Right renal cortex interstitium (tissue), 3 donors: ENCODE data around the gene CDC16. TPM values are rescaled to one million over a fixed set of nuclear protein-coding genes. Genes with fewer than 3 reads are reported as not detected.
"Not testable (repeated sequence)": the region's sequence is repeated elsewhere in the genome, so short reads cannot be mapped to it uniquely, and the experiment has no call there.

ENCODE experiments used
- DNase-seq, 3 donors: peaks; one replicate each; pipeline ENCODE4 v3.0.0-alpha.2; 2013; ENCODE audit warnings: low read depth in 3 of 3, low spot score in 2 of 3
- polyA plus RNA-seq, 3 donors: library from polyadenylated mRNA; unstranded; fragments of 120-200 nt; gene quantifications; one replicate each; pipeline ENCODE4 v1.2.1, GENCODE V29; 2013; ENCODE audit not compliant: insufficient read length in 3 of 3

Gene CDC16
- polyA plus RNA-seq, 3 donors, result 108 to 200 (median 114) TPM

DNA sequence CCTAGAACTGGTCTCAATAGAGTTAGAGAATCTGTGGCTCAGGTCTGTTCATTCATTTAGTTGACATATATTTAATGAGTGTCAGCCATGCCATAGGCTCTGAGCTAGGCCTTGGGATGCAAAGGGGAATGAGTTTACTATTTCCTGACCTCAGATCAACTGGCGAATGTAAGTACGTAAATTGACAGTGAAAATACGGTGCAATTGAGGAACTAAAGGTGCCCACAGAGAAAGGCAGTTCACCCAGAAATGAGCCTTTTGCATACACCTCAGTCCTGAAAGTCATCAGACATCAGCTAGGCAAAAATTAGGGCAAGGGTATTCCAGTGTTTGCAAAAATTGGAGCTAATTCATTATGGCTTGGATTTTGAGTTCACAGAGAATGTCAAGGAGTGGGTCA is 26.1 kb downstream of the CDC16 start:
- no peak for DNase-seq

DNA sequence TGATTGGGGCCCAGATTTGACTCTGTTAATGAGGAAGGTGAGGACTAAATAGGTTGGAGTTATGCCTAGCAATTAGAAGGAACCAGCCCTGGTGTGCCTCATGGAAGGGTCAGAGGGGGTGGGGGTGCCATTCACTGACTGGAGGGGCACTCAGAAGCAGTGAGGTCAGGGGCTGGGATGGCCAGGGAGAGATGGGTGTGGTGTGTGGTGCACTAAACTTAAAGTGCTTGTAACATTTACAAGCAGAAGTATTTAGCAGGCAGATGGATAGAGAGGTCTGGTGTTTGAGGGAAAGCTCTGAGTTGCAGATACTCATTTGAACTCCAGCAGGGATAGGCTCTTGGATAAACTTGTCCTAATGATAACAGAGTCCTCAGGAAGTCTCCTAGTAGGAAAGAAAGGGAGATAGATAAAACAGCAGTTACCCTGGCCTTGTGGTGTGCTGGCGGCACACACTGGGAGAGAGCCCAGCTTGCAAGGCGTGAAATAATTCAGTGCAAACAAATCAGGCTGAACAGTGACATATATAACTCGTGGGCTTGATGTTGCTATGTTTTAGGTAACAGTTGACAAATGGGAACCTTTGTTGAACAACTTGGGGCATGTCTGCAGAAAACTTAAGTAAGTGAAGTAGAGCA is 26.8 kb downstream of the CDC16 start:
- no peak for DNase-seq

DNA sequence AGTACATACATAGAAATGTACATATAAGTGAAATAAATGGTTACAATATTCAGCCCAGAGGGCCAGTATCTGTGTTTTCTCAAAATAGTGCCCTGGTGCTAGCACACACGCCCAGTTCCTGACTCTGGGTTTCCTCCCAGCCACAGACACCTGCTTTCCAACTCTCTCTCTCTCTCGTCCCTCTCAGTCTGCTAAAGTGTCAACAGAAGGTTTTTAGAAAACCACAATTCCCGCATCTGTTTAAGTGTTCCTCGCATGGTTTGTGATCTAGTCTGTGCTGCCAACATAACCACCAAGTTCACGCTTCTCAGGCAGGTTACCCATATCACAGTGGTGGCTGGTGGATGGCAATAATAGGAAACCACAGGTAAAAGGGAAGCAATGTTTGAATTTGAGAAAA is 28.9 kb downstream of the CDC16 start:
- DNase-seq, result no peak

DNA sequence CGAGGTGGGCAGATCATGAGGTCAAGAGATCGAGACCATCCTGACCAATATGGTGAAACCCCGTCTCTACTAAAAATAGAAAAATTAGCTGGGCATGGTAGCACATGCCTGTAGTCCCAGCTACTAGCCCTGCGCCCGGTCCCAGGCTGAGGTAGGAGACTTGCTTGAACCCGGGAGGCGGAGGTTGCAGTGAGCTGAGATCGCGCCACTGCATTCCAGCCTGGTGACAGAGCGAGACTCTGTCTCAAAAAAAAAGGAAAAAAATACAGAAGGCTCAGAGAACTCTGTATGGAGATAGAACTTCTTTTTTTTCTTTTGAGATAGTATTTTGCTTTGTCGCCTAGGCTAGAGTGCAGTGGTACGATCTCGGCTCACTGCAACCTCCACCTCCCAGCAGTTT is 29.6 kb downstream of the CDC16 start:
- not testable (repeated sequence) for DNase-seq

DNA sequence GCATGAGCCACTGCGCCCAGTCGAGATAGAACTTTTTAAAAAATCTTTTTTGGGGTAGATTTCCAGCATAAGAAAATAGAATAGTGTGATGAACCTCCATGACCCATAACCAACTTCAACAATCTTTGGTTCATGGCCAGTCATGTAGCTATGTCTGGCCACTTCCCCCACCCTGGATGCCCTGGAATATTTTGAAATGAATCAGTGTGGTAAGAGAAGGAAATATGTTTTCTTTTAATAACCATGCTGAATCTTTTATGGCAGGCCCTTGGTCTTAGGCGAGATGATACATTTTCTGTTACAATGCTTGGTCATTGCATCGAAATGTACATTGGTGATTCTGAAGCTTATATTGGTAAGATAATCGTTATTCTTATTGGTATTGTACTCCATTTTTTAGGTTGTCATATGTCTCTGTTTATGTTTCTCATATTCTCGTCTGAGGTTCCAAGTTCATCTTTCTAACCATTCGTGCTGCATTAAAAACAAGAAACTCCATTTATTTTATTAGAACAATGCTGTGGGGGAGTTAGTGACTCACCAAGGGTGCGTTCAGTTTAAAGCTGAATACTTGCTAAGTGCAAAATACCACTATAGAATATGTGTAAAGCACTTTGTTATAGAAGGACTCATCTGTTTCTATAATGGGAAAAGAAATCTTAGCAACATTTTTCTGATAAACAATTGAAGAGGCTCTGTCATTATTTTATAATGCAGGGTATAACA is 30.4 kb downstream of the CDC16 start:
- DNase-seq, result no peak

DNA sequence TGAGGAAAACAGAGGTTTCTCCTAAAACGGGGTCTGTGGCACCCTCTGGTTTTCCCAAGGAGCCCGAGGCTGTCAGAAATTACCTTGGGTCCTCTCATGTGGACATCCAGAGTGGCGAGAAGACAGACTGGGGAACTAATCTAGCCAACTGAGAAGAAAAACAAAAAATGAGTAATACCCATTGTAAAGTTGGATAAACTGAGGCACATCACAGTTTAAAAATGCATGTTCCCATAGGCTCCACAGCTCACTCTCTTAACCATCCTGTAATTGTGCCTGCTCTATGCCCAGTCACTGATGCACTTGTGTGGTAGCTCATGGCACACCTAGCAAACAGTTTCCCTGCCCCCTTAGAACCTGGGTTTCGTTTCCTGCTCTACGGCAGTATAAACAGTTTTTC is 31.5 kb downstream of the CDC16 start:
- DNase-seq, result no peak

DNA sequence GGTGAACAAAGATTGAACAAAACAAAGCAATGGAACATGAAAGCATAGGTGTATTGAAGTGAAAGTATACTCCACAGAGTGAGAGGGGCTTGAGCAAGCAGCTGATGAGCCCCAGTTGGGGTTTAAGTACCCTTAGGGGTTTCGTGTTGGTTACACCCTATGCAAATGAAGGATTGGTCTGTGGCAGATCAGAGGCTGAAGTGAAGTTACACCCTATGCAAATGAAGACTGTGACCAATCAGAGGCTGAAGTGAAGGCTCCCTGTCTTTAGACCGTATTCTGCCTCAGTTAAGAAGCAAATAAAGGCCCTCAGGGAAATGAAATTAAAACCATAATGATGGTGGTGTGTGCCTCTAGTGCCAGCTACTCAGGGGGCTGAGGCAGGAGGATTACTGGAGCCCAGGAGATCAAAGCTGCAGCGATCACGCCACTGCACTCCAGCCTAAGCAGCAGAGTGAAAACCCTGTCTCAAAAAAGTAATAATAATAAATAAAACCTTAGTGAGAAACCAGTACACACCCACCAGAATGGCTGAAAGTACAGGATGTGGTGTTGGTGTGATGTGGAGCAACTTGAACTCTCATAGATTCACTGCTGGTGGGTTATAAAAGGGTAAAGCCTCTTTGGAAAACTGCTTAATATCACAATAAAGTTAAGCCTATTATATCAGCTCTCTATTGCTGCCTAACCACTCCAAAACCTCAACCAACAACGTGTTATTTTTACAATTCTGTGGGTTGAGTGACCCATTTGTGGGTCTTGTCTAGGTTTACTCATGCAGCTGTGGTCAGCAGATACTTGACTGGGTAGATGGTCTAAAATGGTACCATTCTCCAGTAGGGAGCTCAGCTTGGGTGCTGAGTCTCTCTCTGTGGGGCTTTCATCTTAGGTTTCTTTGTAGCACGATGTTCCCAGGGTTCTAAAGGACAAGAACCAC is 33.9 kb downstream of the CDC16 start:
- DNase-seq, result no peak

DNA sequence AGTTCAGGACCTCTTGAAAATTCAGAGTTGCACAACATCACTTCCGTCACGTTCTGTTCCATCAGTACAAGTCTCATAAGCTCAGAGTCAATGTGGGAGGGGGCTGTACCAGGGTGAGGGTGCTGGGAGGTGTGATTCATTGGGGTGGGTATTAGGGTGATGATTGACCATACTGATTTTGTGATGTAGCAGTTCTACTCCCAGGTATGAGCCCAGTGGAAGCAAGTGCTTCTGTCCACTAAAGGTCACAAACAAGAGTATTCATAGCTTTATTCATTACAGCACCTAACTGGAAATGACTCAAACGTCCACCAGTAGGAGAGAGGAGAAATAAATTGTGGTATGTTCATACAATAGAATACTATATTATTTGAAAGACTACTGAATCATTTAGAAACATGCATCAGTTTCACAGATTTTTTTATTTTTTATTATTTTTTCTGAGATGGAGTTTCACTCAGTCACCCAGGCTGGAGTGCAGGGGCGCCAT is 34.6 kb downstream of the CDC16 start:
- no peak for DNase-seq

DNA sequence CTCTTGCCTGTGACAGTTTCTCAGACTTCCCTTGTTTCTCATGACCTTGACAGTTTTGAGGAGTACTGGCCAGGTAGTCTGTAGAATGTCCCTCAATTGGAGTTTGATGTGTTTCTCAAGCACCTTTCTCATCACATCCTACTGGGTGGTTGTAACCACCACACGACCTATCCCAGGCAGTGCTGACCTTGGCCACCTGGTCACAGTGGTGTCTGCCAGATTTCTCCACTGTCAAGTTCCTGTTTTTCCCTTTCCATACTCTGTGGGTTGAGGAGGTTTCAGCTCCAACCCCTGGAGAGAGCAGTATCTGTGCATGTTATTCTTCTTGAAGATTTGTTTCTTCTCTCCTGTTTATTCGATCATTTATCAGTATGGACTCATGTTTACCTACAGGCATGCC is 38.3 kb downstream of the CDC16 start:
- DNase-seq, result no peak

DNA sequence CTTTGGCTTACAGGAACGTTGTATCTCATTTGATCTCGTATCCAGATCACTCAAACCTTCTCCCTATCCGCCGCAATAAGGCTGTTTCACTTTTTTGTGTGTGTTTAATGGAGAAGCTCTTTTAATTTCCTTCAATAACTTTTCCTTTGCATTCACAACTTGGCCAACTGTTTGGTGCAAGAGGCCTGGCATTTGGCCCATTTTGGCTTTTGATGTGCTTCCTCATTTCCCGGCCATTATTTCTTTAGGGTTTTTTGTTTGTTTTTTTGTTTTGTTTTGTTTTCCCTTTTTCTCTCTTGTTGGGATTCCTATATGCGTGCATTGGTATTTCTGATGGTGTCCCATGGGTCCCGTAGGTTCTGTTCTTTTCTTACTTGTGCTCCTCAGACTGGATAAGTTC is 40.6 kb downstream of the CDC16 start:
- no peak for DNase-seq

DNA sequence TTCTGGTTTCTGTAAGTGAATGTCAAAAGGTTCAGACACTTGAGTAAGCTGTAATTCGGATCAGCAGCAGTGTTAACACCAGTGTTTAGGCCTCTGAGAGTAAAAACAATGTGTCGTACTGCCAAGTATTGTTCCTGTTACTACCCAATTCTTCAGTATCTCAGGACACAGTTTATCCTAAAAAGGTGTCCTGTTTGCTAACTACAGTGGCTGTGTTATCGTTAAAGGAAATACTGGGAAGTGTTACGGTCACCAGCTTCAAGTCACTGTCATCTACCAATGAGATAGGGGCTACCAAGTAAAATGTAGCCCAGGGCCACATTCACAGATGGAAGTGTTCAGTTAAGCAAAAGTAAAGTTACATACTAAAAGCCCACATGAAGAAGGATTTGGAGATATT is 44.4 kb downstream of the CDC16 start:
- DNase-seq, result no peak

DNA sequence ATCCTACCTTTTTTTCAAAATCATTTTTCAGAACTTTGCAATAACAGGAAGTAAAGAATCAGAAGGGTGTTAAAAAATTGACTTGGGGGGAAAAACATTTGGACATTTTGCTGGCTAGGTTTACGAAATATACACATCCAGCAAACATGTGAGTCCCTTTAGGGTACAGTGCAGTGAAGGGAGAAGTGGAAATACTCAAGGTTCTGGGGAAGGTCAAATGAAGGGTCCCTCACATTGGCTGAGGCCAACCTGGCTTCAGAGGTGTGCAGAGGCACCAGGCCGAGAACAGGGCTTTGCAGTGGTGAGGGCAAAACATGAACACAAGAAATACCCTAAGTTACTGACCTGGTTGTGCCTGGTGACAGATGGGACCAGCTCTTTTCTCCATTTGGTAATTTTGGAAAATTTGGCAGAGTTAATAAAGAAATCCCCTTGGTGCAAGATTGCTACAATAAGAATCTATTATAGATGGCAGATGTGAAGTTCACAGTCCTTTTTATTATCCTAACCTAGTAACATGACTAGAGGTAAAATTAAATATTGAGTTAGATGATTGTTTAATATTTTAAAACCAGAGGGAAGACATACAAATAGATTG is 45.2 kb downstream of the CDC16 start:
- DNase-seq, result no peak

DNA sequence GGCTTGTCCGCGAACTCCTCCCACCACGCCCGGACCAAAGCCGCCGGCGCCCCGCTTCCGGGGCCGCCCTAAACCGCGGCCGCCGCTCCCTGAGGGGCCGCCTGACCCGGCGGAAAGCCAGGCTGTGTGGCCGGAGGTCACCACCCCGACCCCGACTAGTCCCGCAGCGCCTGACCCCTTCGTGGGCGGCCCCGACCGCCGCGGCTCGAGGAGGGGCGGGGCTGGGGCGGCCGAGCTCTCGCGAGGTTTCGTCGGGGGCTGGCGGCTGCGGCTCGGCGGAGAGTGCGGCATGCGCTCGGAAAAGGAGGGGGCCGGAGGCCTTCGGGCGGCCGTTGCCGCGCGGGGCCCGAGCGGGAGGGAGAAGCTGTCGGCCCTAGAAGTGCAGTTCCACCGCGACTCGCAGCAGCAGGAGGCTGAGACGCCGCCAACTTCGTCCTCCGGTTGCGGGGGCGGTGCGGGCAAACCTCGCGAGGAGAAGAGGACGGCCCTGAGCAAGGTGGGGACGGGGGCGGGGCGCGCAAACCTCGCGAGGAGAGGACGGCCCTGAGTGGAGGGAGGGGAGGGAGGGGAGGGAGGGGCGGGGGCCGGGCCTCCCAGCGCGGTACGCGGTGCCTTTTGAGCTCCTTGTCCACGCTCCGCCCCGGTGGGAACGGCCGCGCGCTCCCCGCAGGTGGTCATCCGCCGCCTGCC is 46.8 kb downstream of the CDC16 start, which contains the start of gene UPF3A:
Gene UPF3A, plus strand, starts transcription at position 251 of the 690 bp plus-strand sequence. Its CDS starts 39 bp downstream, at position 290.
- DNase-seq, result peak; percentile 75 to 94 (median 86)

DNA sequence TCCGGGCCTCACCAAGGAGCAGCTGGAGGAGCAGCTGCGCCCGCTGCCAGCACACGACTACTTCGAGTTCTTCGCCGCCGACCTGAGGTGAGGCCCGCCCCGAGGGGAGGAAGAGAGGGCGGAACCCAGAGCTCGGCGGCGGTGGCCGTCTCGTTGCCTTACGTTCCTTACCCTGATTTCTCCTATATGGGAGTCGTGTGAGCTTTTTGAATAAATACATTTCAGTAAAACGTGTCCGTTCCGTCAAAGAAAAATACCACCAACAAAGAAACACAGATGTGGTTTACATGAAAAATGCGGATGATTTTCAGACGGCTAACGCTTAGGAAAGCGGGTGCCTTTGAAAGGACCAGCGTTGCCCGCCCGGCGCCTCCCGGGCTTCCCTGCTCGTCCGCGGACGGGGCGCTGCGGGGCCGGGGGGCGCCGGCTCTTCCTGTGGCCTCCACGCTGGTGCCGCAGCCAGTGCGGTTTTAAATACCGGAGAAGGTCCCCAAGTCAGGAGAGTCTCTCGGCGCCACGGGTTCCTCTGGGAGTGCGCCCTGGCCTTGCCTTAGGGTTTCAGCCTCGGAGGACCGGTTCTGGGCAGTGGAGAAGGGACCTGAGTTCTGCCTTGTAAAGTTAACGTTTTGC is 47.5 kb downstream of the CDC16 start:
- peak; percentile 57 to 76 (median 57) for DNase-seq

DNA sequence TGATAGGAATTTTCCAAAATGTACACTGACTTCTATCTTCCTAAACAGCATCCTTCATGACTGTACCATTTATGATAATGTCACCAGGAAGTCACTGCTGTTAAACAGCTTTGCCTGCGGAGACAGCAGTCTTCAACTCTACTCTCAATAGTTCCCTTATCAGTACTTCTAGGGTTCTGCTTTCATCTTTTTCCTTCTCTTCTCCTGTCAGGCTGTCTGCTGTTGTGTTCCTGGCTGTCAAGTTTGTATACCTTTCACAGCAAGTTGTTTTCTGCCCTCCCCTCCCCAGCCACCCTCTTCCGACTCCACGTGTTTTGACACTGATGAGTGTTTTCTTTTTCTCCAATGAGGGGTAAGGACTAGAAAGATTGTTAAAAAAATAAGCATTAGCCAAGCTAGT is 48.9 kb downstream of the CDC16 start:
- DNase-seq, result no peak

DNA sequence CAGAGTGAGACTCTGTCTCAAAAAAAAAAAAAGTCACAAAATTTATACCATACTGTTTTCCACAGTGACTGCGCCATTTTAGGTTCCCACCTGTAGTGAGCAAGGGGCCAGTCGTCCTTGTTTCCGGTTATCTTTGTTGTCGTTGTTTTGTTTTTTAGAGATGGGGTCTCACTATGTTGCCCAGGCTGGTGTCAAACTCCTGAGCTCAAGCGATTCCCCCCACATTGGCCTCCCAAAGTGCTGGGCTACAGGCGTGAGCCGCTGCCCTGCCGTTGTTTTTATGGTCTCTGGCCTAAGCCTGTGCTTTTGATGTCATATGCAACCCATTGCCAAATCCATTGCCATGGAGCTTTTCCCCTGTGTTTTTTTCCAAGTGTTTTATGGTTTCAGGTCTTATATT is 50.0 kb downstream of the CDC16 start:
- no peak for DNase-seq

DNA sequence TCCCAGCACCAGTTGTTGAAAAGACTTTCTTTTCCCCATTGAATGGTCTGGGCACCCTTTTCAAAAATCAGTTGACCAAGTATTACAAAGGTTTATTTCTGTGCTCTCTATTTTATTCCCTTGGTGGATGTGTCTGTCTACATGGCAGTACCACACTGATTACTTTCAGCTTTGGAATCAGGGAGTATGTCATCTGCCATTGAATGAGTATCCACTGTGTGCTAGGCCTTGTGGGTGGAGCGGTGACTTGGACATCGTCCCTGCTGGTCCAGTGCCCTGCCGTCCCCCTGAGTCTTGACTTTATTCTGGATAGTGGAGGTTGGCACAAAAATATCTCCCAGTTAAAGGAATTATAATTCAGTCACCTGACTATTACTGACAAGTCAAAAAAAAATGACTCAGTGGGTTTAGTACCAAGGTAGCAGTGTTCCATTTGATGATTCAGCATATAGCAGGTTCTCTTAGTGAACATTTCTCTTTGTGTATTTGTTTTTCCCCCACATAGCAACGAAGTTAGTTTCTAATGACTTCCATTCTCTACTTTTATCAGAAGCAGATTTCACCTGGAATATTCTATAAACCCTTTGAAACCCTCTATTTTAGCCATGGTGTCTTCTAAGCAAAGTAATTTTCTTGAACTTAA is 50.6 kb downstream of the CDC16 start:
- DNase-seq, result no peak

DNA sequence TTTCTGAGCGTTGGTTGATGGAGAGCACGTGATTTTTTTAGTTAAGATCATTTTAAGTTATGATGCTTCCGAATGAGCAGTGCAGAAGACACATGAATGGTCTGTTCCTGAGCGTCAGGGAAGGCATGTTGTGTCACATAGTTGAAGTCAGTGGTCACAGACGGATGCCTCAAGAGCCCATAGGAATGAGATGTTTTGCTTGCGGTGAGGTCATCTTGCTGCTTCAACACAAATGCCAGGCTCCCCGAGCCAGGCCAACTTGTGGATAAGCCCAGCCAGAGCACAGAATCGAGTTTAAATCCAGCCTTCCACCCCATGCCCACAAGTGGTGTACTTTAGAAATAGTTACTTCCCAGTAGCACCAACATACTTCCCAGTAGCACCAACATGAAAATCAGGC is 52.1 kb downstream of the CDC16 start:
- DNase-seq, result no peak

DNA sequence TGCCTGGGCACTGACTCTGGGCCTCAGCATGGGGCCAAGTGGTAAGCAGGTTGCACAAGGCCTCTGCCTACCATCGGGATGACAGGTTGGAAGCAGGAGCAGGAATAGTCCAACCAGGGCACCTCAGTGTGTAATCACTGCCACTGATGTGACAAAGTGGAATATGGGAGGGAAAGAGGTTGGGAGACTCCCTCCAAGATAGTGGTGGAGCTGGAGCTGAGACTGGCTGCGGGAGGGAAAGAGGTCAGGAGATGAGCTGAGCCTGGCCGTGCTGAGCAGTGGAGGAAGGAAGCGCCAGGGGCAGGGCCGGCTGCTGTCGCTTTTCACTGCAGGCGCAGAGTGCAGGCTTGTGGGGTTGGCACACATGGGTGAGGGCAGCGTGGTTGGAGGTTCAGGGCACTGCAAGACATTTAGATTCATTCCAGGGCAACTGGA is 53.5 kb downstream of the CDC16 start:
- DNase-seq, result no peak
